Natural killer cell (primary cell): ENCODE data around the gene DOCK2. TPM values are rescaled to one million over a fixed set of nuclear protein-coding genes. Genes with fewer than 3 reads are reported as not detected.
A peak's percentile ranks its signal among the peaks of the same experiment; 100 is the strongest.

Experiments
- ATAC-seq, 3 donors: fragments of 150-1000 bp in 2 of 3; fragments of 200-7000 bp in 1 of 3; cut with Tn5 transposase; 1 replicate in 1 of 3; 2 replicates in 2 of 3; pipeline ENCODE4 v1.10.0; 2021; ENCODE audit warnings: mild to moderate bottlenecking in 2 of 3, moderate library complexity in 2 of 3
- DNase-seq, 2 donors: peaks; one replicate each; pipeline versions ENCODE4 v3.0.0 to v3.0.0-alpha.2; 2013 to 2021; ENCODE audit warnings: mixed read lengths in 1 of 2
- H3K27ac ChIP-seq: one replicate; pipeline ENCODE4 v1.5.1; 2013; ENCODE audit warnings: mild to moderate bottlenecking, low read length
- H3K27me3 ChIP-seq: one replicate; pipeline ENCODE4 v1.6.1; 2013; ENCODE audit warnings: low read length; ENCODE audit not compliant: control insufficient read depth, insufficient read depth
- H3K36me3 ChIP-seq: one replicate; pipeline ENCODE4 v1.6.1; 2013; ENCODE audit warnings: low read length; ENCODE audit not compliant: control insufficient read depth, insufficient read depth
- H3K4me1 ChIP-seq: one replicate; pipeline ENCODE4 v1.6.1; 2013; ENCODE audit warnings: low read length; ENCODE audit not compliant: control insufficient read depth, insufficient read depth
- H3K4me3 ChIP-seq: one replicate; pipeline ENCODE4 v1.5.1; 2013; ENCODE audit warnings: low read length
- H3K9me3 ChIP-seq: one replicate; pipeline ENCODE4 v1.6.1; 2013; ENCODE audit warnings: low read length; ENCODE audit not compliant: control insufficient read depth, insufficient read depth
- H3K27ac Mint-ChIP-seq, 2 donors: one replicate each; pipeline ENCODE4 v1.8.0; 2022; ENCODE audit warnings: mild to moderate bottlenecking in 2 of 2, mixed read lengths in 2 of 2, moderate library complexity in 1 of 2
- H3K27me3 Mint-ChIP-seq, 2 donors: one replicate each; pipeline ENCODE4 v1.8.0; 2022; ENCODE audit warnings: low read depth in 2 of 2, mixed read lengths in 2 of 2
- H3K36me3 Mint-ChIP-seq: one replicate; pipeline ENCODE4 v1.8.0; 2022; ENCODE audit warnings: mixed read lengths
- H3K4me1 Mint-ChIP-seq, 2 donors: one replicate each; pipeline ENCODE4 v1.8.0; 2022; ENCODE audit warnings: mixed read lengths in 2 of 2
- H3K4me3 Mint-ChIP-seq: one replicate; pipeline ENCODE4 v1.8.0; 2022; ENCODE audit warnings: mild to moderate bottlenecking, moderate library complexity, mixed read lengths
- H3K9me3 Mint-ChIP-seq, 2 donors: one replicate each; pipeline ENCODE4 v1.8.0; 2022; ENCODE audit warnings: mixed read lengths in 2 of 2
- WGBS: methylation state at CpG from one replicate; pipeline ENCODE4 v1.1.7; 2013; ENCODE audit warnings: missing lambda C conversion rate; ENCODE audit not compliant: insufficient coverage; 5-methylcytosine and 5-hydroxymethylcytosine counted together
- intact Hi-C: fragments of 100-400 bp; cut with micrococcal nuclease; formaldehyde crosslinking; loops from one replicate; pipeline ENCODE4 v1.14.2; 2022
- total RNA-seq, 4 donors: library from RNA; stranded (reverse); fragments of 120-200 nt in 1 of 4; gene quantifications; one replicate each; pipeline versions ENCODE4 v1.2.3 to v1.2.4, GENCODE V29; 2013 to 2022
- TF ChIP-seq, protein P1 (sequence below): fragments of 200-600 bp; IDR thresholded peaks from one replicate; pipeline ENCODE4 v1.8.0; 2022; ENCODE audit warnings: antibody characterized with exemption

DOCK2 gene
- total RNA-seq, 3 donors from 2014 or later (not counting 1 experiment from before 2014, with no cell fraction given), result 317 to 361 (median 320) TPM

DNA sequence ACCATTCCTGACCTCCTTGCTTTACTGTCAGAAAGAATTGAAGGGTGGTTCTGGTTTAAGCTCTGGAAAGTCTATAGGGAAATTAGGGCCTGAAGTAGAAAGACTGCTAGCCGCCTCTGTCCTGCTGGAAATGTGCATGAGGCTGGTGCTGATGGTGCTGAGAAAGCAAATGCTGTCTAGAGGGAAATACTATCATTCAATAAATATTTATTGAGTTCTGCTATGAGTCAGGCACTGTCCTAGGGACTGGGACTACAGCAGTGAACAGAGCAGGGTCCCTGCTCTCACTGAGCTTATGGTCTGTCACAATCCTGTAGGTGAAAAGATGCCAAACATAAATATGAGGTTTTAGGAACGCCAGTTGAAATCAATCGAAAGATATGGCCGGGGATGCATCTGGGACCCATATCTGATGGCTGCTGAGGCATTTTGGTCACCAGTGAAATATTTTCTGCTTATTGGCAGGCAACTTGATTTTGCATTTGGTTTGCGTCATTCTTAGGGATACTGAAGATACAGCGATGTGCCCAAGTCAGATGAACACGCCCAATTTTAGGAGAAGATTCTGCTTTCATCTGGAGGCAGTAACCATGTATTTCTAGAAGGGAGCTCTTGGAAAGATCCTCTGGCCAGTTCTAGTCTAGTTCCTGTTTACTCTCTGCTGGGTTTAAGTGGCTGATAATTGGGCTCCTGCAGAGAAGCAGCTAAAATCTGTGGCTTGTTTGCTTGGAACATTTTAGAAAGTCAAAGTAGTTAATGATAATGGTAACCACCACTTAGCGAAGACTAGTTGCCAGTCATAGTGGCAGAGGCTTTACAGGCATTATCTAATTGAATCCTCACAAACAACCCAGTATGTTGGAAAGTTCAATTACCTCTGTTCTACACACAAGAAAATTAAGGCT, 269.9 kb downstream of the DOCK2 start:
- Mint-ChIP-seq H3K36me3 (no peaks in the 10 kb centered on the region), H3K4me3 (no peak overlapping the region), H3K4me1 (peaks cover 35 to 60% of the 10 kb centered on the region in 2 donors), H3K27me3 (no peaks in the 10 kb centered on the region), H3K27ac (peak overlapping the region; percentile 40 to 51), H3K9me3 (no peaks in the 10 kb centered on the region)
- ATAC-seq (no peak), DNase-seq (no peak)
- Histone ChIP-seq H3K4me3 (no peak overlapping the region), H3K27ac (no peak overlapping the region), H3K9me3 (no peaks in the 10 kb centered on the region), H3K27me3 (no peaks in the 10 kb centered on the region), H3K4me1 (no peaks in the 10 kb centered on the region), H3K36me3 (no peaks in the 10 kb centered on the region)
- TF ChIP-seq, protein P1, sequence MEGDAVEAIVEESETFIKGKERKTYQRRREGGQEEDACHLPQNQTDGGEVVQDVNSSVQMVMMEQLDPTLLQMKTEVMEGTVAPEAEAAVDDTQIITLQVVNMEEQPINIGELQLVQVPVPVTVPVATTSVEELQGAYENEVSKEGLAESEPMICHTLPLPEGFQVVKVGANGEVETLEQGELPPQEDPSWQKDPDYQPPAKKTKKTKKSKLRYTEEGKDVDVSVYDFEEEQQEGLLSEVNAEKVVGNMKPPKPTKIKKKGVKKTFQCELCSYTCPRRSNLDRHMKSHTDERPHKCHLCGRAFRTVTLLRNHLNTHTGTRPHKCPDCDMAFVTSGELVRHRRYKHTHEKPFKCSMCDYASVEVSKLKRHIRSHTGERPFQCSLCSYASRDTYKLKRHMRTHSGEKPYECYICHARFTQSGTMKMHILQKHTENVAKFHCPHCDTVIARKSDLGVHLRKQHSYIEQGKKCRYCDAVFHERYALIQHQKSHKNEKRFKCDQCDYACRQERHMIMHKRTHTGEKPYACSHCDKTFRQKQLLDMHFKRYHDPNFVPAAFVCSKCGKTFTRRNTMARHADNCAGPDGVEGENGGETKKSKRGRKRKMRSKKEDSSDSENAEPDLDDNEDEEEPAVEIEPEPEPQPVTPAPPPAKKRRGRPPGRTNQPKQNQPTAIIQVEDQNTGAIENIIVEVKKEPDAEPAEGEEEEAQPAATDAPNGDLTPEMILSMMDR, result no peak
- intact Hi-C loops, result no loop called here
- 98% methylated on average over 8 of the region's 8 CpGs for WGBS

DNA sequence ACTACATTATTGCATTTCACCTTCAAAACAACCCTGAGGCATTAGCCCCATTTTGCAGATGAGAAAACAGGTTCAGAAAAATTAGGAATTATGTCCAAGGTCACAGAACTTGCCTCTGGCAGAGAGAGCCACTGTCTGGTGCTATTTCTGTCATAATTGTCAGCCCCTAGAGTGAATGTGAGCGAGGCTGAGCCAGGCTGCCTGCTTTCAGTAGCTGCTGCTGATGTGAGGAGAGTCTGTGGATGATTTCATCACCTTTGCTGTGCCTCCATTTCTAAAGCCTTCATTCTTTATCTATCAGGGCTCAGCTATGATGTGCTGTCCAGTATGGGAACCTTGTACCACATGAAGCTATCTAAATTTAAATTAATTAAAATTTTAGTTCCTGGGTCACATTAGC, 271.8 kb downstream of the DOCK2 start:
- Mint-ChIP-seq H3K27ac (no peak overlapping the region), H3K4me1 (peaks cover 34 to 56% of the 10 kb centered on the region in 2 donors), H3K36me3 (no peaks in the 10 kb centered on the region), H3K9me3 (no peaks in the 10 kb centered on the region), H3K27me3 (no peaks in the 10 kb centered on the region), H3K4me3 (no peak overlapping the region)
- no peak overlapping the region for H3K27ac ChIP-seq
- H3K4me3 ChIP-seq, result no peak overlapping the region
- TF ChIP-seq, protein P1, result no peak
- intact Hi-C loops, result no loop called here
- WGBS, result 100% methylated on average over 1 of the region's 1 CpG
- H3K27me3 ChIP-seq, result no peaks in the 10 kb centered on the region
- DNase-seq (no peak), ATAC-seq (no peak)
- no peaks in the 10 kb centered on the region for H3K4me1 ChIP-seq
- no peaks in the 10 kb centered on the region for H3K36me3 ChIP-seq
- no peaks in the 10 kb centered on the region for H3K9me3 ChIP-seq

DNA sequence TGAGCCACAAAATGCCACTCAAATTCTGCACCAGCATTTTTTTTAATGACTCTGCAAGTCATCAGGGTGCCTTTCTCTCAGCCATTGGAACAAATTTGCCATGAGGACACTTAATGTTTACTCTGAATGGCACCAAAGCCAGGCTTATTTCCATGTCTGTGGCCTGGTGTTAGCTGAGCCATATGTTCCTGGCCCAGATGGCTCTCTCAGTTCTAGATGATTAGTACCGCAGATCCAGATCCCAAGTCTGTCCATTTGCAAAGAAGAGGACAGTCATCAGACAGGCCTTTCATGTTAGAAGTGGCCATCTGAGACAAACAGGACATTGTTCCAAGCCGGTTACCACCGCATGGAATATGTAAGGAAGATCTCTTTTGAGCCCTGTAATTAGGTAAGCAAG, 272.9 kb downstream of the DOCK2 start:
- H3K9me3 ChIP-seq, result no peaks in the 10 kb centered on the region
- H3K27me3 ChIP-seq, result no peaks in the 10 kb centered on the region
- H3K4me3 ChIP-seq, result no peak overlapping the region
- TF ChIP-seq, protein P1, result no peak
- no peaks in the 10 kb centered on the region for H3K9me3 Mint-ChIP-seq
- intact Hi-C loops, result no loop called here
- peaks cover 45 to 57% of the 10 kb centered on the region in 2 donors for H3K4me1 Mint-ChIP-seq
- 81% methylated on average over 3 of the region's 3 CpGs for whole genome bisulfite sequencing
- no peak overlapping the region for H3K27ac Mint-ChIP-seq
- no peak overlapping the region for H3K4me3 Mint-ChIP-seq
- DNase-seq (no peak), ATAC-seq (no peak)
- no peaks in the 10 kb centered on the region for H3K4me1 ChIP-seq
- no peak overlapping the region for H3K27ac ChIP-seq
- no peaks in the 10 kb centered on the region for H3K36me3 ChIP-seq
- no peaks in the 10 kb centered on the region for H3K36me3 Mint-ChIP-seq
- H3K27me3 Mint-ChIP-seq, result no peaks in the 10 kb centered on the region
